Measurements from ENCODE around the gene POLK. TPM values are rescaled to one million over a fixed set of nuclear protein-coding genes. Genes with fewer than 3 reads are reported as not detected.

The POLK gene
- total RNA-seq, 4 donors from 2014 or later, result 23.9 to 35.8 (median 27.8) TPM

- no peak for ATAC-seq
- no peak for DNase-seq
These were observed 137.0 kb downstream of the POLK start for GRCh38 chr5:75648712-75649111.

More at GRCh38 chr5:75648712-75649111, 137.0 kb downstream of the POLK start:
- no peak for TF ChIP-seq CTCF (IDR thresholded peaks at IDR 0.05 in 4 of 5, conservative IDR thresholded peaks at IDR 0.05 in 1 of 5)
- no peak for TF ChIP-seq POLR2A (IDR thresholded peaks at IDR 0.05)
- H3K4me3 ChIP-seq, result no peak overlapping the region
- intact Hi-C loops (cut with DNase I; ENCODE audit: low total_unique reads), result no loop called here
- H3K27ac ChIP-seq, result no peak overlapping the region
- no peaks in the 10 kb centered on the region for H3K4me1 ChIP-seq
- no peaks in the 10 kb centered on the region for H3K27me3 ChIP-seq
- in situ Hi-C loops (cut with MboI; ENCODE audit: low sequenced_read_pairs in 4 of 4), result no loop called here
- no peaks in the 10 kb centered on the region for H3K9me3 ChIP-seq
- H3K36me3 ChIP-seq, result no peaks in the 10 kb centered on the region

Other genes starting within 250 kb of the POLK start
- gene HMGCR, start 174.7 kb upstream of the POLK start, total RNA-seq, result 10 to 100 TPM in 1 of 4 donors, 1 to 10 TPM in 3; 3.2 to 21.1 (median 5.5) TPM
- 10 to 100 TPM; 30.8 to 50.6 (median 41.9) TPM for gene CERT1, start 262 bp upstream of the POLK start, total RNA-seq
- gene ANKDD1B, start 99.6 kb downstream of the POLK start, total RNA-seq, result 1 to 10 TPM in 1 of 4 donors, not detected in 3; 1.1 TPM
- gene POC5, start 205.5 kb downstream of the POLK start, total RNA-seq, result 1 to 10 TPM; 4.1 to 7.3 (median 5.4) TPM

All from gastrocnemius medialis (tissue), 4 donors.